GM19468 (cell line): Measurements from ENCODE around the gene BLVRA.
"Not testable (repeated sequence)": the region's sequence is repeated elsewhere in the genome, so short reads cannot be mapped to it uniquely, and the experiment has no call there.

ENCODE experiments used
- ATAC-seq: cut with Tn5 transposase; IDR thresholded peaks from one replicate; pipeline ENCODE4 v1.9.1; 2021; ENCODE audit warnings: mild to moderate bottlenecking, moderate library complexity, moderate number of reproducible peaks; ENCODE audit not compliant: unreplicated experiment; ENCODE audit errors: extremely low read depth

BLVRA gene

GRCh38 chr7:43791665-43792064 is 33.2 kb downstream of the BLVRA start:
- ATAC-seq, result no peak

GRCh38 chr7:43792471-43793150 is 34.1 kb downstream of the BLVRA start:
- no peak for ATAC-seq

GRCh38 chr7:43799605-43800004 is 41.1 kb downstream of the BLVRA start:
- no peak for ATAC-seq

GRCh38 chr7:43803865-43804264 is 45.4 kb downstream of the BLVRA start:
- no peak for ATAC-seq

GRCh38 chr7:43808410-43808809 is 49.9 kb downstream of the BLVRA start:
- no peak for ATAC-seq

- not testable (repeated sequence) for ATAC-seq
Measured at GRCh38 chr7:43810195-43810941, 51.9 kb downstream of the BLVRA start.

GRCh38 chr7:43815373-43815772 is 56.9 kb downstream of the BLVRA start:
- no peak for ATAC-seq

GRCh38 chr7:43816046-43816797 is 57.7 kb downstream of the BLVRA start:
- ATAC-seq, result not testable (repeated sequence)

GRCh38 chr7:43823425-43823824 is 64.9 kb downstream of the BLVRA start:
- not testable (repeated sequence) for ATAC-seq

- no peak for ATAC-seq
Measured at GRCh38 chr7:43823941-43824340, 65.5 kb downstream of the BLVRA start.

- not testable (repeated sequence) for ATAC-seq
Measured at GRCh38 chr7:43824513-43824912, 66.0 kb downstream of the BLVRA start.

GRCh38 chr7:43824963-43825362 is 66.5 kb downstream of the BLVRA start:
- no peak for ATAC-seq

- no peak for ATAC-seq
Measured at GRCh38 chr7:43825391-43825808, 66.9 kb downstream of the BLVRA start.

- not testable (repeated sequence) for ATAC-seq
Measured at GRCh38 chr7:43830917-43831316, 72.4 kb downstream of the BLVRA start.

GRCh38 chr7:43834463-43835251 is 76.2 kb downstream of the BLVRA start:
- ATAC-seq, result peak; percentile 23

GRCh38 chr7:43838201-43838658 is 79.8 kb downstream of the BLVRA start:
- no peak for ATAC-seq

GRCh38 chr7:43843296-43843695 is 84.8 kb downstream of the BLVRA start:
- no peak for ATAC-seq

GRCh38 chr7:43844257-43844656 is 85.8 kb downstream of the BLVRA start:
- ATAC-seq, result no peak

- no peak for ATAC-seq
Measured at GRCh38 chr7:43844662-43845061, 86.2 kb downstream of the BLVRA start.

GRCh38 chr7:43847496-43847895 is 89.0 kb downstream of the BLVRA start:
- no peak for ATAC-seq
